HL-60 (cell line): ENCODE results near the gene CRTC1.

ENCODE experiments used
- DNase-seq, 2 experiments: peaks; one replicate each; pipeline ENCODE4 v3.0.0-alpha.2; 2010 to 2020; ENCODE audit warnings: low read depth in 1 of 2, low spot score in 1 of 2
- H3K27ac ChIP-seq: fragments of 250-450 bp; sonication (Bioruptor Pico); replicated peaks from 2 replicates; pipeline ENCODE4 v1.5.1; 2020; ENCODE audit warnings: mild to moderate bottlenecking, moderate library complexity
- H3K27me3 ChIP-seq: fragments of 250-450 bp; sonication (Bioruptor Pico); 2 replicates; pipeline ENCODE4 v1.5.1; 2021; ENCODE audit warnings: mild to moderate bottlenecking, moderate library complexity; ENCODE audit not compliant: insufficient read depth, poor library complexity, severe bottlenecking
- H3K4me3 ChIP-seq: replicated peaks from 2 replicates; pipeline ENCODE4 v1.5.1; 2011; ENCODE audit warnings: mild to moderate bottlenecking, control low read depth, low read length; ENCODE audit not compliant: insufficient read depth
- CTCF ChIP-seq: IDR thresholded peaks from one replicate; pipeline ENCODE4 v1.5.1; 2011; ENCODE audit warnings: low read length, control low read depth, inconsistent platforms; ENCODE audit not compliant: insufficient read depth
- GABPA ChIP-seq: IDR thresholded peaks from 2 replicates; pipeline ENCODE4 v1.6.1; 2012; ENCODE audit warnings: low read depth
- POLR2AphosphoS5 ChIP-seq: IDR thresholded peaks from 2 replicates; pipeline ENCODE4 v1.6.1; 2012; ENCODE audit warnings: low read depth
- REST ChIP-seq: IDR thresholded peaks from 2 replicates; pipeline ENCODE4 v1.6.1; 2012; ENCODE audit warnings: low read depth; ENCODE audit not compliant: insufficient replicate concordance
- SPI1 ChIP-seq: IDR thresholded peaks from 2 replicates; pipeline ENCODE4 v1.6.1; 2012; ENCODE audit warnings: low read depth, mild to moderate bottlenecking, borderline replicate concordance

Gene CRTC1

GRCh38 chr19:18803550-18804138, 120.2 kb downstream of the CRTC1 start:
- no peak for DNase-seq
- TF ChIP-seq SPI1 (no peak), GABPA (no peak), POLR2AphosphoS5 (no peak), CTCF (no peak)
- peaks cover 10% of the 10 kb centered on the region for H3K27me3 ChIP-seq
- H3K4me3 ChIP-seq = no peak overlapping the region
- H3K27ac ChIP-seq = no peak overlapping the region

- DNase-seq = no peak
- TF ChIP-seq GABPA = no peak
- no peak for TF ChIP-seq CTCF
- TF ChIP-seq SPI1 = no peak
- no peak for TF ChIP-seq REST
- TF ChIP-seq POLR2AphosphoS5 = no peak
- Histone ChIP-seq H3K4me3 (no peak overlapping the region), H3K27ac (no peak overlapping the region), H3K27me3 (peaks cover 10% of the 10 kb centered on the region)
Measured at GRCh38 chr19:18804139-18804601, 120.7 kb downstream of the CRTC1 start.

GRCh38 chr19:18804643-18805042, 121.2 kb downstream of the CRTC1 start:
- peaks cover 10% of the 10 kb centered on the region for H3K27me3 ChIP-seq
- no peak overlapping the region for H3K4me3 ChIP-seq
- H3K27ac ChIP-seq = no peak overlapping the region
- TF ChIP-seq GABPA (no peak), CTCF (no peak), POLR2AphosphoS5 (no peak), REST (no peak), SPI1 (no peak)
- DNase-seq = no peak

- no peak for DNase-seq
- no peak overlapping the region for H3K4me3 ChIP-seq
- TF ChIP-seq CTCF = no peak
- no peak for TF ChIP-seq POLR2AphosphoS5
- TF ChIP-seq GABPA = no peak
- TF ChIP-seq REST = no peak
- no peak for TF ChIP-seq SPI1
- no peak overlapping the region for H3K27ac ChIP-seq
- peaks cover 5% of the 10 kb centered on the region for H3K27me3 ChIP-seq
Measured at GRCh38 chr19:18807861-18808331, 124.4 kb downstream of the CRTC1 start.
